IMR-90 (cell line): ENCODE data around the gene NCKIPSD. TPM values are rescaled to one million over a fixed set of nuclear protein-coding genes. Genes with fewer than 3 reads are reported as not detected.

Source experiments
- ATAC-seq: fragments of 200-7000 bp; cut with Tn5 transposase; 2 replicates; pipeline ENCODE4 v1.9.1; 2020; ENCODE audit warnings: low read depth, mild to moderate bottlenecking, moderate library complexity
- BruUV-seq: library from RNA; stranded (reverse); fragments of 400-500 nt; replicated peaks from 2 replicates; lab custom pipeline; 2021; lab: Mats Ljungman, UMichigan
- CTCF ChIA-PET: fragments of 300-600 bp; formaldehyde crosslinking; extraction: SDS; loops from one replicate; lab custom pipeline; 2021; ENCODE audit warnings: antibody characterized with exemption; lab: Yijun Ruan, JAX
- POLR2A ChIA-PET: fragments of 300-600 bp; sonication (Branson Sonifier 250); formaldehyde crosslinking; loops from one replicate; lab custom pipeline; 2022; ENCODE audit warnings: antibody characterized with exemption; ENCODE audit not compliant: unreplicated experiment; lab: Charles Lee
- DNase-seq: peaks from one replicate; pipeline ENCODE4 v3.0.0; 2013
- H2AFZ ChIP-seq: replicated peaks from 2 replicates; pipeline ENCODE3; 2013; ENCODE audit warnings: low read length, mild to moderate bottlenecking; ENCODE audit not compliant: poor library complexity
- H2AK5ac ChIP-seq: 2 replicates; pipeline ENCODE4 v1.6.1; 2013; ENCODE audit warnings: low read depth, low read length, inconsistent platforms
- H2AK9ac ChIP-seq: replicated peaks from 2 replicates; pipeline ENCODE3; 2013; ENCODE audit warnings: mild to moderate bottlenecking, low read depth, low read length, moderate library complexity; ENCODE audit not compliant: poor library complexity
- H2BK120ac ChIP-seq: 2 replicates; pipeline ENCODE4 v1.6.1; 2013; ENCODE audit warnings: low read depth, low read length, inconsistent platforms
- H2BK15ac ChIP-seq: 3 replicates; pipeline ENCODE4 v1.6.1; 2013; ENCODE audit warnings: low read depth, low read length, inconsistent platforms
- H2BK20ac ChIP-seq: 2 replicates; pipeline ENCODE4 v1.6.1; 2013; ENCODE audit warnings: low read depth, mild to moderate bottlenecking, inconsistent platforms, low read length, moderate library complexity
- H2BK5ac ChIP-seq: 2 replicates; pipeline ENCODE4 v1.6.1; 2013; ENCODE audit warnings: mild to moderate bottlenecking, low read depth, low read length, inconsistent platforms; ENCODE audit not compliant: poor library complexity, severe bottlenecking
- H3K14ac ChIP-seq: replicated peaks from 2 replicates; pipeline ENCODE4 v1.6.1; 2013; ENCODE audit warnings: low read depth, low read length, inconsistent platforms
- H3K18ac ChIP-seq: 2 replicates; pipeline ENCODE4 v1.6.1; 2013; ENCODE audit warnings: low read depth, low read length, control low read depth
- H3K23ac ChIP-seq: 2 replicates; pipeline ENCODE4 v1.6.1; 2013; ENCODE audit warnings: low read depth, low read length, inconsistent platforms
- H3K27ac ChIP-seq: 2 replicates; pipeline ENCODE4 v1.5.1; 2013; ENCODE audit warnings: mild to moderate bottlenecking, control low read depth, low read length; ENCODE audit not compliant: insufficient read depth
- H3K27me3 ChIP-seq: 2 replicates; pipeline ENCODE4 v1.6.1; 2013; ENCODE audit warnings: low read length; ENCODE audit not compliant: control insufficient read depth, insufficient read depth
- H3K36me3 ChIP-seq: 2 replicates; pipeline ENCODE4 v1.6.1; 2013; ENCODE audit warnings: low read length, mixed read lengths; ENCODE audit not compliant: control insufficient read depth, insufficient read depth
- H3K4ac ChIP-seq: 2 replicates; pipeline ENCODE4 v1.6.1; 2013; ENCODE audit warnings: low read depth, low read length, inconsistent platforms
- H3K4me1 ChIP-seq: 2 replicates; pipeline ENCODE4 v1.6.1; 2013; ENCODE audit warnings: low read length, mixed read lengths; ENCODE audit not compliant: control insufficient read depth, insufficient read depth
- H3K4me2 ChIP-seq: 2 replicates; pipeline ENCODE4 v1.6.1; 2013; ENCODE audit warnings: low read depth, mild to moderate bottlenecking, control low read depth, low read length, moderate library complexity
- H3K4me3 ChIP-seq: 2 replicates; pipeline ENCODE4 v1.5.1; 2013; ENCODE audit warnings: low read depth, mild to moderate bottlenecking, control low read depth, low read length, moderate library complexity; ENCODE audit not compliant: insufficient read depth
- H3K56ac ChIP-seq: 2 replicates; pipeline ENCODE4 v1.6.1; 2013; ENCODE audit warnings: low read length, inconsistent platforms; ENCODE audit not compliant: insufficient read depth; ENCODE audit errors: extremely low read depth
- H3K79me1 ChIP-seq, 2 experiments: 2 replicates each; pipeline ENCODE4 v1.6.1; 2013; ENCODE audit warnings: low read length in 2 of 2, inconsistent platforms in 1 of 2, low read depth in 1 of 2
- H3K9ac ChIP-seq: 2 replicates; pipeline ENCODE4 v1.6.1; 2013; ENCODE audit warnings: low read depth, low read length, control low read depth
- H3K9me1 ChIP-seq: 2 replicates; pipeline ENCODE4 v1.6.1; 2013; ENCODE audit warnings: low read length, inconsistent platforms; ENCODE audit not compliant: insufficient read depth
- H3K9me3 ChIP-seq: 2 replicates; pipeline ENCODE4 v1.6.1; 2013; ENCODE audit warnings: low read length; ENCODE audit not compliant: control insufficient read depth, insufficient read depth
- H4K20me1 ChIP-seq: 2 replicates; pipeline ENCODE4 v1.6.1; 2013; ENCODE audit warnings: low read length, inconsistent platforms; ENCODE audit not compliant: insufficient read depth
- H4K5ac ChIP-seq: 2 replicates; pipeline ENCODE4 v1.6.1; 2013; ENCODE audit warnings: mild to moderate bottlenecking, low read depth, low read length, control low read depth
- H4K8ac ChIP-seq, 2 experiments: 2 replicates each; pipeline ENCODE4 v1.6.1; 2013; ENCODE audit warnings: low read depth in 2 of 2, low read length in 2 of 2, control low read depth in 1 of 2, inconsistent platforms in 1 of 2
- H4K91ac ChIP-seq: 2 replicates; pipeline ENCODE4 v1.6.1; 2013; ENCODE audit warnings: low read depth, low read length, inconsistent platforms; ENCODE audit not compliant: insufficient read depth
- FOS ChIP-seq: fragments of 150-350 bp; IDR thresholded peaks from 2 replicates; pipeline ENCODE4 v1.6.1; 2016; ENCODE audit warnings: low read depth, low read length
- POLR2A ChIP-seq: IDR thresholded peaks from 2 replicates; pipeline ENCODE4 v1.6.1; 2012; ENCODE audit warnings: mild to moderate bottlenecking, low read depth, low read length
- RCOR1 ChIP-seq: IDR thresholded peaks from 2 replicates; pipeline ENCODE4 v1.6.1; 2012; ENCODE audit warnings: mild to moderate bottlenecking, low read length, improper control_type of control experiment; ENCODE audit not compliant: insufficient replicate concordance
- RFX5 ChIP-seq: IDR thresholded peaks from 2 replicates; pipeline ENCODE4 v1.8.0; 2012; ENCODE audit warnings: low read depth, mild to moderate bottlenecking, low read length, moderate library complexity
- SMC3 ChIP-seq: fragments of 150-350 bp; IDR thresholded peaks from 2 replicates; pipeline ENCODE4 v1.6.1; 2016; ENCODE audit warnings: low read depth, mild to moderate bottlenecking, antibody characterized with exemption, low read length, moderate library complexity
- USF2 ChIP-seq: fragments of 150-350 bp; IDR thresholded peaks from 2 replicates; pipeline ENCODE4 v1.6.1; 2017; ENCODE audit warnings: mild to moderate bottlenecking, antibody characterized with exemption, low read length, low read depth
- WGBS, 2 experiments: methylation state at CpG; one replicate each; pipeline versions ENCODE4 v1.1.5 to v1.1.7; 2013; ENCODE audit warnings: missing lambda C conversion rate in 2 of 2; ENCODE audit not compliant: insufficient read length in 1 of 2; ENCODE audit errors: extremely low coverage in 2 of 2; 5-methylcytosine and 5-hydroxymethylcytosine counted together
- dilution Hi-C: fragments of 300-500 bp; cut with HindIII; formaldehyde crosslinking; loops from one replicate; pipeline ENCODE4 v1.14.3; 2018; ENCODE audit warnings: low sequenced_read_pairs; ENCODE audit not compliant: unreplicated experiment
- in situ Hi-C: fragments of 300-500 bp; cut with MboI; formaldehyde crosslinking; loops from 3 replicates; pipeline ENCODE4 v1.14.3; 2019; ENCODE audit warnings: low sequenced_read_pairs, inconsistent platforms, mixed read lengths
- intact Hi-C: fragments of 100-400 bp; cut with micrococcal nuclease; formaldehyde crosslinking; loops from 2 replicates; pipeline ENCODE4 v1.10.0; 2022
- polyA plus RNA-seq, 3 experiments: library from polyadenylated mRNA; depleted of rRNA; stranded (reverse); fragments of >200 nt; gene quantifications; 2 replicates each; pipeline ENCODE4 v1.2.3, GENCODE V29; 2012; ENCODE audit warnings: low replicate concordance in 1 of 3
- total RNA-seq: library from RNA; depleted of rRNA; stranded (reverse); fragments of >200 nt; gene quantifications from 2 replicates; pipeline ENCODE4 v1.2.3, GENCODE V29; 2012

The NCKIPSD gene
- total and polyA plus RNA-seq, 2 of the 4 experiments (the other 2 are of a cell fraction), result 21.0 to 38.3 TPM

GRCh38 chr3:48681541-48681880 is 4.2 kb downstream of the NCKIPSD start:
- Histone ChIP-seq H2AK5ac (no peak overlapping the region), H3K27me3 (no peaks in the 10 kb centered on the region), H3K4ac (no peak overlapping the region), H3K9me1 (peaks cover 51% of the 10 kb centered on the region), H3K79me1 (peaks cover 21 to 72% of the 10 kb centered on the region in 2 experiments; a peak in 3 of 4 replicates), H2BK15ac (no peak overlapping the region), H4K91ac (no peak overlapping the region), H4K20me1 (peaks cover 22% of the 10 kb centered on the region), H3K27ac (no peak overlapping the region), H2AFZ (no peak overlapping the region), H4K8ac (no peak overlapping the region), H3K9me3 (no peaks in the 10 kb centered on the region), H3K4me3 (no peak overlapping the region), H3K4me1 (peaks cover 39% of the 10 kb centered on the region), H2BK120ac (no peak overlapping the region), H2BK20ac (no peak overlapping the region), H2BK5ac (no peak overlapping the region), H3K18ac (no peak overlapping the region), H3K56ac (no peak overlapping the region), H4K5ac (no peak overlapping the region), H3K23ac (no peak overlapping the region), H3K36me3 (peaks cover 50% of the 10 kb centered on the region), H3K4me2 (no peak overlapping the region), H3K14ac (no peak overlapping the region), H3K9ac (no peak overlapping the region), H2AK9ac (no peak overlapping the region)
- BruUV-seq, result no TSS peak
- ChIA-PET CTCF (no interaction called here), POLR2A (no interaction called here)
- dilution Hi-C loops, result no loop called here
- TF ChIP-seq POLR2A (no peak), SMC3 (no peak), USF2 (no peak), RFX5 (no peak), FOS (no peak), RCOR1 (no peak)
- intact Hi-C loops, result no loop called here
- DNase-seq, result no peak
- in situ Hi-C loops, result no loop called here
- WGBS, 2 experiments, result 100% methylated on average over 2 of the region's 7 CpGs; no CpG with 5 or more reads in 1 of the 2 experiments
- no peak for ATAC-seq
